HepG2 (cell line): ENCODE results near the gene KCNK18. TPM values are rescaled to one million over a fixed set of nuclear protein-coding genes. Genes with fewer than 3 reads are reported as not detected.
A peak's percentile ranks its signal among the peaks of the same experiment; 100 is the strongest.

Source experiments
- ATAC-seq: fragments of 200-7000 bp; cut with Tn5 transposase; 3 replicates; pipeline ENCODE4 v1.9.1; 2020; ENCODE audit warnings: mild to moderate bottlenecking, moderate library complexity
- BruUV-seq: library from RNA; stranded (reverse); fragments of 400-500 nt; replicated peaks from 2 replicates; lab custom pipeline; 2021; lab: Mats Ljungman, UMichigan
- CTCF ChIA-PET: fragments of 300-600 bp; formaldehyde crosslinking; extraction: SDS; loops from one replicate; lab custom pipeline; 2021; ENCODE audit warnings: low total read pairs, inconsistent platforms, low intra/inter-chr PET ratio; lab: Yijun Ruan, JAX
- POLR2A ChIA-PET: fragments of 350-600 bp; sonication (Branson Sonifier 250); formaldehyde crosslinking; loops from one replicate; lab custom pipeline; 2020; ENCODE audit warnings: antibody characterized with exemption, inconsistent platforms; lab: Yijun Ruan, JAX
- DNase-seq: peaks from one replicate; pipeline ENCODE4 v3.0.0-alpha.2; 2015; ENCODE audit warnings: low spot score
- FAIRE-seq: peaks from 3 replicates; lab custom pipeline; 2011; peaks lifted over from hg19 to GRCh38; lab: Jason Lieb, UNC
- H2AFZ ChIP-seq: one replicate; pipeline ENCODE4 v1.6.1; 2011; ENCODE audit warnings: low read length, inconsistent platforms
- H3K27ac ChIP-seq: fragments of 300-600 bp; 3 replicates; pipeline ENCODE4 v1.8.0; 2011; ENCODE audit warnings: mixed run types, mild to moderate bottlenecking, mixed read lengths, low read length, inconsistent platforms; ENCODE audit not compliant: insufficient read depth; ENCODE audit errors: extremely low read length
- H3K27me3 ChIP-seq, 2 experiments: fragments of 200-600 bp in 1 of 2; 2 replicates in 1 of 2; 3 replicates in 1 of 2; pipeline versions ENCODE4 v1.6.0 to v1.8.0; 2011; ENCODE audit warnings: low read length in 2 of 2, mild to moderate bottlenecking in 2 of 2, moderate library complexity in 2 of 2, inconsistent platforms in 1 of 2; ENCODE audit not compliant: insufficient read depth in 2 of 2, control insufficient read depth in 1 of 2
- H3K36me3 ChIP-seq, 2 experiments: fragments of 200-600 bp in 1 of 2; replicated peaks in 1 of 2; 2 replicates in 1 of 2; 3 replicates in 1 of 2; pipeline versions ENCODE4 v1.5.1 to v1.8.0; 2011; ENCODE audit warnings: low read length in 2 of 2, inconsistent platforms in 1 of 2; ENCODE audit not compliant: insufficient read depth in 2 of 2, control insufficient read depth in 1 of 2
- H3K4me1 ChIP-seq: 2 replicates; pipeline ENCODE4 v1.5.1; 2012; ENCODE audit warnings: low read length, inconsistent platforms; ENCODE audit not compliant: insufficient read depth
- H3K4me2 ChIP-seq: 2 replicates; pipeline ENCODE4 v1.6.0; 2011; ENCODE audit warnings: low read depth, low read length, inconsistent platforms
- H3K4me3 ChIP-seq, 3 experiments: fragments of 200-600 bp in 1 of 3; sonication (generic), shearing (Covaris generic) in 1 of 3; replicated peaks in 1 of 3; 2 replicates each; pipeline ENCODE4 v1.5.1; 2011 to 2016; ENCODE audit warnings: low read length in 3 of 3, inconsistent platforms in 2 of 3, low read depth in 2 of 3, mild to moderate bottlenecking in 2 of 3, control low read depth in 1 of 3, mixed read lengths in 1 of 3; ENCODE audit not compliant: insufficient read depth in 1 of 3
- H3K79me2 ChIP-seq: one replicate; pipeline ENCODE4 v1.6.1; 2011; ENCODE audit warnings: low read length, inconsistent platforms; ENCODE audit not compliant: insufficient read depth
- H3K9ac ChIP-seq: 2 replicates; pipeline ENCODE4 v1.6.0; 2011; ENCODE audit warnings: mild to moderate bottlenecking, low read depth, low read length, inconsistent platforms; ENCODE audit not compliant: insufficient read depth
- H3K9me3 ChIP-seq: 2 replicates; pipeline ENCODE4 v1.5.1; 2012; ENCODE audit warnings: mild to moderate bottlenecking, low read length
- H4K20me1 ChIP-seq: 2 replicates; pipeline ENCODE4 v1.6.0; 2011; ENCODE audit warnings: inconsistent platforms, mild to moderate bottlenecking, low read length, moderate library complexity; ENCODE audit not compliant: insufficient read depth
- FOXP1 ChIP-seq, 2 experiments: fragments of 450-650 bp in 1 of 2; IDR thresholded peaks; 2 replicates each; pipeline ENCODE4 v1.6.1; 2017 to 2018; ENCODE audit warnings: antibody characterized with exemption in 1 of 2
- NCOA1 ChIP-seq: sonication (generic); formaldehyde crosslinking; IDR thresholded peaks from 2 replicates; pipeline ENCODE4 v1.9.0; 2021; ENCODE audit warnings: missing genetic modification reagents
- NONO ChIP-seq, 2 experiments: fragments of 450-650 bp in 1 of 2; sonication (generic) in 1 of 2; formaldehyde crosslinking in 1 of 2; IDR thresholded peaks in 1 of 2; conservative IDR thresholded peaks in 1 of 2; 2 replicates each; pipeline versions ENCODE4 v1.6.1 to v1.8.0; 2017 to 2022; ENCODE audit warnings: mild to moderate bottlenecking in 1 of 2, missing genetic modification reagents in 1 of 2, moderate library complexity in 1 of 2
- SMYD3 ChIP-seq: sonication (generic); formaldehyde crosslinking; IDR thresholded peaks from 2 replicates; pipeline ENCODE4 v1.8.1; 2023; ENCODE audit warnings: mild to moderate bottlenecking, missing genetic modification reagents
- ZFP82 ChIP-seq: sonication (generic); formaldehyde crosslinking; IDR thresholded peaks from 2 replicates; pipeline ENCODE4 v1.5.1; 2020; ENCODE audit warnings: mild to moderate bottlenecking, missing genetic modification reagents, borderline replicate concordance
- ZFX ChIP-seq: sonication (generic); formaldehyde crosslinking; IDR thresholded peaks from 2 replicates; pipeline ENCODE4 v1.4.0; 2020; ENCODE audit warnings: mild to moderate bottlenecking, low read depth, missing genetic modification reagents, moderate library complexity
- ZMYM3 ChIP-seq: sonication (generic); formaldehyde crosslinking; IDR thresholded peaks from 2 replicates; pipeline ENCODE4 v1.5.1; 2020; ENCODE audit warnings: mild to moderate bottlenecking, missing genetic modification reagents
- ZNF546 ChIP-seq: sonication (generic); formaldehyde crosslinking; conservative IDR thresholded peaks from 2 replicates; pipeline ENCODE4 v1.8.1; 2023; ENCODE audit warnings: mild to moderate bottlenecking, missing genetic modification reagents
- ZNF577 ChIP-seq: sonication (generic); formaldehyde crosslinking; IDR thresholded peaks from 2 replicates; pipeline ENCODE4 v1.4.0; 2020; ENCODE audit warnings: mild to moderate bottlenecking, low read depth, missing genetic modification reagents, borderline replicate concordance
- ZNF605 ChIP-seq: sonication (generic); formaldehyde crosslinking; IDR thresholded peaks from 2 replicates; pipeline ENCODE4 v1.8.0; 2022; ENCODE audit warnings: mild to moderate bottlenecking, missing genetic modification reagents
- WGBS: methylation state at CpG from one replicate; pipeline ENCODE4 v1.1.6; 2017; ENCODE audit warnings: low lambda C conversion rate; 5-methylcytosine and 5-hydroxymethylcytosine counted together
- in situ Hi-C: cut with HindIII; loops from 2 replicates; pipeline ENCODE4 v1.10.0; 2017; ENCODE audit warnings: low pct_unique_long_range_greater_than_20kb; ENCODE audit not compliant: extremely low pct_ligation_motif_present
- intact Hi-C: fragments of 100-400 bp; cut with micrococcal nuclease; formaldehyde crosslinking; loops from one replicate; pipeline ENCODE4 v1.10.0; 2022; ENCODE audit not compliant: unreplicated experiment
- polyA plus RNA-seq, 8 experiments: library from polyadenylated mRNA; depleted of rRNA in 3 of 8; stranded (reverse) in 7 of 8; unstranded in 1 of 8; fragments of >200 nt; fragmentation: Illumina TruSeq in 4 of 8; extraction: Trizol in 4 of 8; gene quantifications; 2 replicates each; pipeline versions ENCODE4 v1.2.1 to v1.2.3, GENCODE V29; 2011 to 2016; ENCODE audit warnings: low read depth in 4 of 8, missing spikeins in 1 of 8, mixed read lengths in 1 of 8; ENCODE audit not compliant: insufficient read depth in 1 of 8
- total RNA-seq, 5 experiments: library from RNA; depleted of rRNA; stranded (reverse); fragments of >200 nt; fragmentation: Illumina TruSeq; extraction: Trizol; gene quantifications; 2 replicates each; pipeline ENCODE4 v1.2.3, GENCODE V29; 2016; ENCODE audit warnings: low read depth in 1 of 5
- TF ChIP-seq, protein P1 (sequence below): sonication (generic); formaldehyde crosslinking; IDR thresholded peaks from 2 replicates; pipeline ENCODE4 v1.4.0; 2020; ENCODE audit warnings: missing genetic modification reagents
- TF ChIP-seq, protein P2 (sequence below): sonication (generic); formaldehyde crosslinking; IDR thresholded peaks from 2 replicates; pipeline ENCODE4 v1.4.0; 2020; ENCODE audit warnings: mild to moderate bottlenecking, missing genetic modification reagents
- TF ChIP-seq, protein P3 (sequence below): sonication (generic); formaldehyde crosslinking; IDR thresholded peaks from 2 replicates; pipeline ENCODE4 v1.8.0; 2022; ENCODE audit warnings: missing genetic modification reagents, mild to moderate bottlenecking, borderline replicate concordance

Gene KCNK18
- total and polyA plus RNA-seq, 2 of the 13 experiments (the other 11 are each of a cell fraction or from before 2014, with no cell fraction given), result not detected

DNA sequence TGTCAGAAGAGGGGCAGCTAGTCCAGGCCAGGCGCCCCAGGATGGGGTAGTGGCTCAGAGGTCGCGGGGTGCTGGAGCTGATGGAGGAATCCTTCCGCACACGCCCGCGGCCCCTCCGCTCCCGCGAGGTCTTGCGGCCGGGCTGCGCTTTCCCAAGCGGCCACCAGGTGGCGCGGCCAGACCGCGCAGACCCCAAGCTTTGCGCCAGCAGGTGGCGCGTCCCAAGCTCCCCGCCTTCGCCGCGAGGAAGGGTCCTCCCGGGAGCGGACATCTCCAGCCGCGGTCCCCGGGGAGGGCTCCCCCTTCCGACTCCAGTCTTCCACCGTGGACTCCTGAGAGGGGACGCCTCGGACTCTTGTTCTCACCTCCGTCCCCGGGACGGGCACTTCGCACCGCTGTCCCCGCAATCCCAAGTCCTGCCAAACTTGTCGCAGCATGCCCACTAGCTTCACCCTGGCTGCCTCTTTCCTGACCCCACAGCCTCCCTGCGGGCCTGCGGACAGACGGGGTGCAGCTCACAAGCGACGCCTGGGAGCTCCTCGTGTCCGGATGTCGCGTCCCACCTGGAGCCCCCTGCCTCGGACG, 19.4 kb downstream of the KCNK18 start (continued):
- TF ChIP-seq, protein P1, sequence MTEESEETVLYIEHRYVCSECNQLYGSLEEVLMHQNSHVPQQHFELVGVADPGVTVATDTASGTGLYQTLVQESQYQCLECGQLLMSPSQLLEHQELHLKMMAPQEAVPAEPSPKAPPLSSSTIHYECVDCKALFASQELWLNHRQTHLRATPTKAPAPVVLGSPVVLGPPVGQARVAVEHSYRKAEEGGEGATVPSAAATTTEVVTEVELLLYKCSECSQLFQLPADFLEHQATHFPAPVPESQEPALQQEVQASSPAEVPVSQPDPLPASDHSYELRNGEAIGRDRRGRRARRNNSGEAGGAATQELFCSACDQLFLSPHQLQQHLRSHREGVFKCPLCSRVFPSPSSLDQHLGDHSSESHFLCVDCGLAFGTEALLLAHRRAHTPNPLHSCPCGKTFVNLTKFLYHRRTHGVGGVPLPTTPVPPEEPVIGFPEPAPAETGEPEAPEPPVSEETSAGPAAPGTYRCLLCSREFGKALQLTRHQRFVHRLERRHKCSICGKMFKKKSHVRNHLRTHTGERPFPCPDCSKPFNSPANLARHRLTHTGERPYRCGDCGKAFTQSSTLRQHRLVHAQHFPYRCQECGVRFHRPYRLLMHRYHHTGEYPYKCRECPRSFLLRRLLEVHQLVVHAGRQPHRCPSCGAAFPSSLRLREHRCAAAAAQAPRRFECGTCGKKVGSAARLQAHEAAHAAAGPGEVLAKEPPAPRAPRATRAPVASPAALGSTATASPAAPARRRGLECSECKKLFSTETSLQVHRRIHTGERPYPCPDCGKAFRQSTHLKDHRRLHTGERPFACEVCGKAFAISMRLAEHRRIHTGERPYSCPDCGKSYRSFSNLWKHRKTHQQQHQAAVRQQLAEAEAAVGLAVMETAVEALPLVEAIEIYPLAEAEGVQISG (CRISPR knock-in tag), result peak; percentile 74
- TF ChIP-seq ZFP82, result no peak

DNA sequence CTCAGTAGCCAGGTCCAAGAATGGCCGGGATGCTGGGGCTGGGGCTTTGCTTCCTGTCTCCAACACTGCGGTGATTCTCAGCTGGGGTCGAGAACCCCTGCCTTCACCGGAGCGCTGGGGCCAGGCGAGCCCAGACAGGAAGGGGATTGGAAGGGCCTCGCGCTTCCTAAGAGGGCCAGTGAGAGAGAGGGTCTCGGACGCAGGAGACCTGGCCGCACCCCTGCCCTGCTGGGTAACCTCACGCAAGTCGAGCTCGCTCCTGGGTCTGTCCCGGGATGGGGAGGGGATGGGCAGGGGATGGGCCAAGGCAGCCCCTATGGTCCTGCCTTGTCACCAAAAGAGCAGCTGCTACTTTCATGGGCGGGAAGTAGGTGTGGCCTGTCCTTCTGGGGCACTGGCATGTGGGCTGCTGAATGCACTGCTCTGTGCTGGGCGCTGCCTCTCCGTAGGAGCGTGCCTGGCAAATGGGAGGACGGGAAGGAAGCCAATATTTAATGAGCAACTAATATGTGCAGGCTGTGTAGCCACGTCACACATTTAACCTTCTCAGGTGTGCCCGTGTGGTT, 20.0 kb downstream of the KCNK18 start:
- H3K36me3 ChIP-seq, result no peaks in the 10 kb centered on the region
- no TSS peak for BruUV-seq
- intact Hi-C loops (no loop called here), in situ Hi-C loops (no loop called here)
- peaks cover 2 to 47% of the 10 kb centered on the region in 2 experiments for H3K27me3 ChIP-seq
- H3K9me3 ChIP-seq, result peaks cover 5% of the 10 kb centered on the region
- CTCF ChIA-PET, result interaction anchor here (0.7 to 3.8 kb wide), 9 partner anchors 10 to 1024 kb away, joined by 3 to 74 read pairs (median 6); no protein-coding TSS in a partner anchor
- no peak overlapping the region for H2AFZ ChIP-seq
- POLR2A ChIA-PET, result interaction anchor here (1.0 kb wide), 1 partner anchor 102 kb away, joined by 3 read pairs; no protein-coding TSS in a partner anchor
- H3K9ac ChIP-seq, result peak overlapping the region; percentile 37; the same call in 1 of the 2 replicates
- ATAC-seq, result peak; percentile 60
- no peak for FAIRE-seq
- WGBS, result 50% methylated on average over 7 of the region's 22 CpGs
- peak overlapping the region; percentile 91 for H3K4me2 ChIP-seq
- no peaks in the 10 kb centered on the region for H4K20me1 ChIP-seq
- peak overlapping the region; percentile 49 to 75 (median 61) for H3K4me3 ChIP-seq
- H3K79me2 ChIP-seq, result no peaks in the 10 kb centered on the region
- no peak for DNase-seq
- no peak overlapping the region for H3K27ac ChIP-seq
- H3K4me1 ChIP-seq, result peaks cover 16% of the 10 kb centered on the region
- TF ChIP-seq FOXP1 (IDR thresholded peaks at IDR 0.05) (no peak), FOXP1 (CRISPR knock-in tag; IDR thresholded peaks at IDR 0.05) (no peak), NONO (IDR thresholded peaks at IDR 0.05) (no peak), NONO (CRISPR knock-in tag; conservative IDR thresholded peaks at IDR 0.05) (no peak), ZMYM3 (CRISPR knock-in tag) (peak; percentile 46; the same call in 1 of the 2 replicates), ZNF605 (CRISPR knock-in tag) (0 out of 2 replicates have a peak, but pooled peaks have one; percentile 3), ZNF546 (CRISPR knock-in tag) (0 out of 2 replicates have a peak, but pooled peaks have one; percentile 0), NCOA1 (CRISPR knock-in tag) (no peak), ZFX (CRISPR knock-in tag) (0 out of 2 replicates have a peak, but pooled peaks have one; percentile 4), SMYD3 (CRISPR knock-in tag) (no peak), ZNF577 (CRISPR knock-in tag) (no peak)
- TF ChIP-seq, protein P2, sequence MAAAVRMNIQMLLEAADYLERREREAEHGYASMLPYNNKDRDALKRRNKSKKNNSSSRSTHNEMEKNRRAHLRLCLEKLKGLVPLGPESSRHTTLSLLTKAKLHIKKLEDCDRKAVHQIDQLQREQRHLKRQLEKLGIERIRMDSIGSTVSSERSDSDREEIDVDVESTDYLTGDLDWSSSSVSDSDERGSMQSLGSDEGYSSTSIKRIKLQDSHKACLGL, result no peak; the same call in 1 of the 2 replicates
- TF ChIP-seq, protein P3, sequence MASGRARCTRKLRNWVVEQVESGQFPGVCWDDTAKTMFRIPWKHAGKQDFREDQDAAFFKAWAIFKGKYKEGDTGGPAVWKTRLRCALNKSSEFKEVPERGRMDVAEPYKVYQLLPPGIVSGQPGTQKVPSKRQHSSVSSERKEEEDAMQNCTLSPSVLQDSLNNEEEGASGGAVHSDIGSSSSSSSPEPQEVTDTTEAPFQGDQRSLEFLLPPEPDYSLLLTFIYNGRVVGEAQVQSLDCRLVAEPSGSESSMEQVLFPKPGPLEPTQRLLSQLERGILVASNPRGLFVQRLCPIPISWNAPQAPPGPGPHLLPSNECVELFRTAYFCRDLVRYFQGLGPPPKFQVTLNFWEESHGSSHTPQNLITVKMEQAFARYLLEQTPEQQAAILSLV (CRISPR knock-in tag), result 0 out of 2 replicates have a peak, but pooled peaks have one; percentile 15
